Measurements from ENCODE around the gene NRP1. TPM values are rescaled to one million over a fixed set of nuclear protein-coding genes. Genes with fewer than 3 reads are reported as not detected.

The NRP1 gene
- 63.7 to 98.6 TPM (median 87.4 TPM) in 5 replicates for total RNA-seq (2022; extraction: Qiagen RNA extraction)

DNA sequence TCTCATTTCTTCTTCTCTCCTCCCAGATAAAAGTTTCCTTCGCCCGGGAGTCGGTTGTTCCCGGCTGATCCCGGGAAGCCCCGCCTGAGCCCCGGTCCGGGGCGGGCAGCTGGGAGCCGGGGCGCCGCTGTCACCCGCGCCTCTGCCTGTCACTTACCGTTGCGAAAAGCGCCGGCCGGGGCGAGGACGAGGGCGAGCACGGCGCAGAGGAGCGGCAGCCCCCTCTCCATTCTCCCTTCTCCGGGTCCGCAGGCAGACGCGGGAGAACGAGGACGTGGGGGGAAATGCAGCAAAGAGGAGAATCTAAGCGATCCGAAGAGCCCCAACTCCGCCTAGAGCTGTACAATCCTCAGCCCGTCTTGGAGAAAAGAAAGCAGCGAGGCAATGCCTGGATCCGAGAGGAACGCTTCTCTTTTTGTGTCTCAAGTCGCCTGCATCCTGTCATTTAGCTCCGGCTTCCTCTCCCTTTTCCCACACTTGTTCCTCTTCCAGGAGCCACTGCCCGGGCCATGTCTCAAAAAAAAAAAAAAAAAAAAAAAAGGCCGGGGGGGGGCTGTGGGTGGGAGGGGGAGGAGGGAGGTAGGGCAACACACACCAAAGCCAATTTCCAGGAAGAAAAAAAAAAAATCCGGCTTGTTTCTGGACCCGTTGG, at the start of gene NRP1:
Gene NRP1 (minus strand): TSS at position 515 of the 652 bp plus-strand sequence. CDS start 285 bp downstream, at position 230.

All from A549 treated with dexamethasone at 1 μM for 4 hours (cell line).